NCI-H2081 (cell line): ENCODE measurements around the gene SCAMP4.

Experiments
- DNase-seq, 2 experiments: peaks; one replicate each; lab custom pipeline; 2025; lab: John Stamatoyannopoulos, UW

The SCAMP4 gene

DNA sequence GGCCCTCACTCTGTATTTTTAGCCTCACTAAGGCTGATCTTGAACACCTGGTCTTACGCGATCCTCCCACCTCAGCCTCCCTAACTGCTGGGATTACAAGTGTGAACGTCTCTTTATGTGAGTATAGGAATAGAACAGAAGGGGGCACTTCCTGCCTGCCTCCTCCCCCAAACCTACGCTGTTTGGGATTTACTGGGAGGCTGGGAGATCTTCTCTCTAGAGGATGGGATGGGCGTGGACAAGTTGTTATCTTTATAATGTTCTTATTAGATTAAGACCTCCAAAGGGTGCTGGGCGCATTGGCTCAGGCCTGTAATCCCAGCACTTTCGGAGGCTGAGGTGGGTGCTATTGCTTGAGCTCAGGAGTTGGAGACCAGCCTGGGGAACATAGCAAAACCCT is 32.9 kb downstream of the SCAMP4 start:
- no peak for DNase-seq

DNA sequence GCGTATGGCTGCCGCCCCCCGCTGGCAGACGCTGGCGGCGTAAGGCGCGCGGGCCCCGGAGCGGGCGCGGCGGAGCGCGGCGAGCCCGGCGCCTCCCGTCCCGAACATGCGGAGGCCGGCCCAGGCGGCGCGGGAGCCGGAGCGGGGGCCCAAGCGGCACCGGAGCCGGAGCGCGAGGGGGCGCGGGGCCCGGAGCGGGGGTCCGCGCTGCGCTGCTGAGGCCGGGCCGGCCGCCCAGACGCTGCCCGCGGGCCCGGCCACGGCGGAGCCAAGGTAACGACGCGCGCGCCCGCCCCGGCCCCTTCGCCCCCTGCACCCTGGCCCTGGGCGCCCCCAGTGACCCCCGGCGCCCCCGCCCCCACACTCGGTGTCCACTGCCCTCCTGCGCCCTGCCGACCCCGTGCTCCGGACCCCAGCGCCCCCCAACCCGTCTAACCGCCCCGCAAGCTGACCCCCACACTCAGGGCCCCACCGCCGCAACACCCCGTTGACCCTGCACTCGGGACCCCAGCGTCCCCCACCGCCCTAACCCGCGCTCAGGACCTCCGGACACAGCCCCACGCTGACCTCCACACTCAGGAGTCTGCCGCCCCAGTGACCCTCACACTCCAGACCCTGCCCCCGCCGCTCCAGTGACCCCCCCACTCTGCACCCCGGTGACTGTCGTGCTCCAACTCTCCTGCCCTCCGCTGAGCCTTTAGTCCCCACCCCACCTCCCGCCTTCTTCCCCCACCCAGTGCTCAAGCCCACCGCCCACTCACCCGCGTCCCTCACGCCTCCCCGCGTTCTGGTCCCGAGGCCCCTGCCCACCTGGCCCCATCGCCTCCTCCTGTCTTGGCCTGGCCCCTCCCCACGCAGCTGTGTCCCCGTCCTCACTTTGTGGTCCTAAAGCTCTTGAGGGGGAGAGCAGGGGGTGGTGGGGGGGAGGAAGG is 36.2 kb downstream of the SCAMP4 start, which contains the start of gene CSNK1G2:
Gene CSNK1G2 (plus strand): TSS at position 27 of the 932 bp plus-strand sequence. CDS start 28,601 bp downstream, outside the sequence.
- DNase-seq = no peak

DNA sequence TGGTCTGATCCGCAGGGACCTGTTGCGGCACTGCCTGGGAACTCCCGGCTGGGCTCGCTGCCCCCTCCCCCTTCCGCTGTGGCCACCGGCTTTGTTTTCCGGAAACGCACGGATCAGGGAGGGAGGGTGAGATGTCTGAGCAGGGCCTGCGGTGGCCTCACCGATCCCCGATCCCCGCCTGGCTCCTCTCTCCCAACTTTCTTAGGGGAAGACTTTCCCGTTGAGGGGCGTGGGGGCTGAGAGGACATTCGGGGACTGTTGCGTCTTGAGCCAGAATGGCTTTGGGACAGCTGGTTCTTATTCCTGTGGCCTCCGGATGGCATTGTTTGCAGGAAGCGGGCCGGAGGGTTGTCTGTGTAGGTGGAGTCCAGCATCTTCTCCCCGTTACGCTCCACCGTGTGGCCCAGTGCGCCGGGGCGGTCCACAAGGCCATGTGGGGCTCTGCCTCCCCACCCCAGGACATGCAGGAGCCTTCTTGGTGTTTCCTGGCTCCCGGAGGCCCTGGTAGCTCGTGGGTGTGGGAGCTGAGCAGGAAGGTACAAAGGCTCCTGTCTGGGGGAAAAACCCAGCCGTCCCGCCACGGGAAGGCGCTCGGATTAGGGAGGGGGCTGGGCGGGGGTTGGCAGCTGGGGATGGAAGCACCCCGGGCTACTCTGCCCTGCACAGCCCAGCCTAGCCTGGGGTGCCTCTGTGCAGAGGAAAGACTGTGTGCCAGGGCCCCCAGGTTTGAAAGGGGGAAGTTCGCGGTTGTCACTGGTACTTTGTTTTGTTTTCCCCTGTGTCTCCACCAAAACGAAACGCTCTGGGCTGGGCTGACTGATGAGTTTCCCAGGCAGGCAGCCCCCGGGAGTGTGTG is 37.1 kb downstream of the SCAMP4 start:
- DNase-seq = peak; percentile 62 to 66

DNA sequence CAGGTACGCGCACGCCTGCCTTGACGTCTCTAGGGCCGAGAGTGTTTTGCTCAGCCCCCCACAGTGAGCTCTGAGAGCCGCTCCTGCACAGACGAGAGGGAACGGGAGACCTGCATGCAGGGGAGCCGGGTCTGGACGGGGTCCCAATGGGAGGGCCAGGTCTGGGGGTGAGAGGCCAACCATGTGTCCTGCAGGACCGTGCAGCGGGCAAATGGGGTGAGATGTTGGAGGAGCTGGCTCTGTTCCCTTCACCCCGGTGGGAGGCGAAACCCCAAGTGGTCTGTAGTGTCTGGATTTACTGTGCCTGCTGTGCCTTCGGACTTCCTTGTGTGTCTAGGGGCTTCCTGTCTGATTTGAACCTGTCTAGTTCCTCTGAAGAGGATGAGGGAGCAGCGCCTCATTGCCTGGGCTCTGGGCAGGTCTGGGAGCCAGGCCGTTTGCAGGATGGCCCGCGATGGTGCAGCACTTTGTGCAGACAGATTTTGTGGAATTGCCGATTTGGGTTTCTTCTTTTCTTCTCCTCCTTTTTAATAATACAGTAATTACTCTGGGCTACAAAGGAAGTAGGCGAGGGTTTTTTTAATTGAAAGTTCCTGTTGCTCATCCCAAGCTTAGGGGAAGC is 37.8 kb downstream of the SCAMP4 start:
- DNase-seq = peak in 1 of 2 experiments; percentile 12

DNA sequence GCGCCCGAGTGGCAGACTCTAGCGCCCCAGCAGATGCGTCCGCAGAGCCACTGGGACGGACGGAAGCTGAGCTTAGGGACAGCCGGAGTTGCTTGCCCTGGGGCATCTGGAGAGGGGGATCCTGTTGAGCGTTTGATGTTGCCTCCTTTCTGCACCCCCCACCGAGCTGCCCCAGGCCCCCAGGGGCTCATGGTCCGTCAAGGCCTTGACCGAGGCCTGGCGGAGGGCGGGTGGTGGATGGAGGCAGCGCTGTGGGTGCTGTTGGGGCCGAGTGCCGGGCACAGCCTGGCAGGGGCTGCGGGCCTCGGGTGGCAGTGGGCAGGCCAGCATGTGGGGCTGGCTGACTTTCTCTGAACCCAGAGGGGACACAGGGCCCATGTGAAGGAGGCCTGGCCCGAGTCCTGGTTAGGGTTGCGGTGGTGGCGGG is 38.5 kb downstream of the SCAMP4 start:
- DNase-seq = no peak

DNA sequence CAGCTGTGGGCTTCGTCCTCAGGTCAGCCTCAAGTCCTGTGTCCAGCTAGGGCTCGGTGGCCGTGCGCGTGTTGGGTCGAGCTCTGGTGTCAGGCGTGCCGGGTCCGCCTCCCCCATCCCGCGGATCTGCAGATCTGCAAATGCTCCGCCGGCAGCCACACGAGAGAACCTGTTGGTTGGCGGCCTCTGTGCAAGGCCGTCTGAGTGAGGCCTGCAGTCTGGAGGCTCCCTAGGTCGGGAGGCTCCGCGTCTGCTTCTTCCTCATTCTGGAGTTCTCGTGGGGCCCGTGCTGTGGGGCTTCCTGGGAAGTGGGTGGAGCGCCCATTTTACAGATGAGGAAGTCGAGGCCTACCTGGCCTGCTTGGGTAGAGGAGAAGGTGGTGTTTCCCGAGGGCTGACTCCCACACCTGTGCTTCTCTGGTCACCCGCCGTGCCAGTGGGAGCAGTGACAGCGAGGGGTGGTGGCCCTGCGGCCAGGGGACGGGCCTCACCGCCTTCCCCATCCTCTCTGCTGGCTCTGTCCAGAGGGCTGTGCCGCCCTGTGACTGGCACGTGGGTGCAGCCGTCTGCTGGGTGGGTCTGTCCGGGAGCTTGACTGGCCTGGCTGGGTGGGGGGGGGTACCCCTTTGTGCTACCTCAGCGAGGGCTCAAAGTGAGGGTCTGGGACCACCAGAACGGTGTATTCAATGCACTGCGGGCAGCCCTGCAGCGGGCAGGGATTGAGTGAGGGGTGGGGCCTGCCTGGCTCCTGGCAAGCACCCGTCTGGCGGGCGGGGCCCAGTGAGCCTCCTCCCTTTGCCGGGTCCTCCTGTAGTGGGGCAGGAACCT is 39.1 kb downstream of the SCAMP4 start:
- DNase-seq = no peak

DNA sequence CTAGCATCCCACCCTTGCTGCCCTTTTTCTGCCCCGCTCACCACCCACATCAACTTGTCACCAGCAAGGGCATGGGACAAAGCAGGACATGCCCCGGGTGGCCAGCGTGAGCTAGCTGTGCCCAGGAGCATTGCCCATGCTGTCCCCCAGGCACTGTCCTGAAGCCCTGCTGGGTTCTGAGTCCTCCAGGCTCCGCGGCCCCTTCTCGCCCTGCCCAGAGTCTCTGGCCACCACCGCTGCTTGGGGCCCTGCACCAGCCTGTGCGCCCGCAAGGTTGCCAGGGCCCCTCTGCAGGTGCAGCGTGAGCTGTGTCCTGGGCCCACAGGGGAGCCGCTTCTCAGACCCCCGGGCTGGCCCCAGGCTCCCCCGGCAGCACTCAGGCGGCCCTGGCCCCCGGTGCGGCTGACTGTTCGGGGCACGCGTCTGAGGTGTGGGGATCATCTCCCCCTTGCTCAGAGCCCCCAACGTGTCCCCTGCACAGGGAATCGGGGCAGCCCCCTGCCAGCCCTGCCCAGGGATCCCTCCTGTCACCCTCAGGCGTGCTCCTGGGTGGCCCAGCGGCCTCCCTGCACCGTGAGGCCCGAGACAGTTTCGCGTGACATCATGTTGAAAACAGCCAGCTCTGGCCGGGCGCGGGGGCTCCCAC is 39.8 kb downstream of the SCAMP4 start:
- DNase-seq = no peak

DNA sequence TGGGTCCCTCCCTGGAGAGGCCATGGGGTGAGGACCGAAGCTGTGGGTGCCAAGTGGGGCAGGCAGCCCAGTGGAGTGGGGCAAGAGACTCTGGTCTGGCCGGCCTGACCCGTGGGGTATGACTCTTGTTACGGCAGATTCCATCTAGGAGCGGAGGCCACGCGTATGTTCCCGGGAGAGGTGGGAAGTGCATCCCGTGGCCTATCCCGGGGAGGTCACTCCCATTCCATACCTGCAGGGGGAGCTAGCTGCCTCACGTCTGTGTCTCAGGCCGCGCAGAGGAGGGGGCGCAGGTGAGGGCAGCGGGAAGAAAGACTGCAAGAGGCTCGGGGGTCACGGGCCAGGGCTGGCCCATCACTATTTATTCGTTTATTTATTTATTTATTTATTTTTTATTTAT is 40.7 kb downstream of the SCAMP4 start:
- DNase-seq = no peak

DNA sequence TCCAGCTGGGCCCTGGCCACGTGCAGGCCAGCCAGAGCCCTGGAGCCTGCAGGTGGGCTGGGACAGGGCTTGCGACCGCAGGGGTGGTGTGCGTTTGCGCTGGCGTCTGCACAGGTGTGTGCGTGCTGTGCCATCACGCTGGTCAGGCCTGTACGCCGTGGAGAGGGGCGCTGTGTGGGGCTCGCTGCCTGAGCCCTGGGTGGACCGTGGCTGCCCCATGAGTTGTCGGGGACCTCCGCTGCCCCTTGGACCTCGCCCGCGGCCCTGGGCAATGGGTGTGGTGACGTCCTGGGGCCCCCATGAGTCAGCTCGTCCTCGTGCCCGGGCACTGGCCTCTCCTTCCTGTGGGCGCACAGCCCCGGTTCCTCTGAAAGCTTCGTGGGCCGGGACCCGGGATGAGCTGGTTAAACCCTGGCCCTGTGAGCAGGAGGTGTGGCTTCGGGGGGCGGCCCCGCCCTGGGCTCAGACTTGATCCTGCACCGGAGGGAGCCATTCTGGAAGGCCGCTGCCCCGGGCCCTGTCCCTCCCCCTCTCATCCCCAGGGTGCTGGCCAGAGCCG is 42.5 kb downstream of the SCAMP4 start:
- DNase-seq = no peak

DNA sequence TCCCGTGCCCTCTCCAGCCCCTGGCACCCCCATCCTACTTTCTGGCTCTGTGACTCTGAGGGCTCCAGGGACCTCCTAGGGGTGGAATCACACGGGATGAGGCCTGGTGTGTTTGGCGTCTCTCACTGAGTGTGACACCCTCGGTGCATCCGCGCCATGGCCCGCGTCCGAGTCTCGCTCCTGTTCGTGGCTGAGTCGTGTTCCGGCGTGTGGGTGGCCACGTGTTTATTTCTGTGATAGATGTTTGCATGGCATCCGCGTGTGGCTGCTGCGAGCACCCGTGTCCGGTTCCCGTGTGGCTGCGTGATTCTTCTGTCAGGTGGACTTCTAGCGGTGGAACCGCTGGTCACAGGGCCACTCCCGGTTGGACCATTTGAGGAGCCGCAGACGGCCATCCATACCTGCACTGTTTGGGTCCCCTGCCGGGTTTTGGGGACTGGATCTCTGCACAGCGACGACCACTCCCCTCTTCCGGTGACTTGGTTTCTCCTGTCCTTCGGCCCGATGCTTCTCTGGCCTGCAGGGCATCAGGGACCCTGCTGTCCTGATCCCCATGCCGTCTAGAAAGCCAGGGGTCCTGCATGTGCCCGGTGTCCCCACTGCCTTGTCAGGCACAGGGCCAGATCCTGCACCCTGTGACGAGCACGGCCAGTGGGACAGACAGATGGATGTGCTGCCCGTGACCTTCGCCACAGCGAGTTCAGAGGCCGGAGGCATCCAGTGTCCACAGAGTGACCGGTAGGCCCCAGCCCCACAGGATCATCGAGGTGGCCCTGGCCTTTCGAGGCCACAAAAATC is 44.3 kb downstream of the SCAMP4 start:
- no peak for DNase-seq

DNA sequence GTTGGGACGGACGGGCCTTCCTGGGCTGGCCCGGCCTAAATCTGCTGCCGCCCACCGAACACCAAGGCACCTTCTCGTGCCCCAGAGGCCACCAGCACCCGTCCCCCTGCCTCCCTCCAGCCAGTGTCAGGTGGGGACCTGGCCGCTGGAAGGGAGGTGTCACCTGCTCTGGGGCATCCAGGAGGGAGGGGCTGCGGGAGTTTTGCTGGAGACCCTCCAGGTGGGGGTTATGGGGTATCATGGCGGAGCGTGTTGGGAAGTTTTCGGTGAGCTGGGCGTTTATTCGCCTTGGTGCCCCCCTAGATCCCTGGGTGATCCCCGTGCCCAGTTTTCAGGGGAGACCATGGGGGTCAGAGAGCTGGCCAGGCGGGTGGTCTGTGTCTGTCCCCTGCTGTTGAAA is 45.4 kb downstream of the SCAMP4 start:
- no peak for DNase-seq

DNA sequence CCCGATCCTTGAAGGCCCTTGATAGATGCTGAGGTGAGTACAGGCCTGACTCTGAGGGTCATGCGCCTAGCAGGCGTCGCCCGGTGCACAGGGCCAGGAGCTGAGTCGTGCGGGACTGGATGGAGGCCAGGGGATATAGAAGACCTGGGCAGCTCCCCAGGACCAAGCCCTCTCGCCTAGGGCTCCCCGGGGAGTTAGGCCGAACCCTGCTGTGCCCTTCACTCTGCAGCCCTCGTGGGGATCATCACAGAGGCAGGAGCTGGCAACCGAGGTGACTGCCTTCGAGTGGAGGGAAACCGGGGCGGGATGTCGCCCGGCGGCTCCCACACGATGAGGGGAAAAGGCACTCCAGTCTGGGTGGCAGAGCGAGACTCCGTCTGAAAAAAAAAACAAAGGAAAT is 47.4 kb downstream of the SCAMP4 start:
- no peak for DNase-seq

DNA sequence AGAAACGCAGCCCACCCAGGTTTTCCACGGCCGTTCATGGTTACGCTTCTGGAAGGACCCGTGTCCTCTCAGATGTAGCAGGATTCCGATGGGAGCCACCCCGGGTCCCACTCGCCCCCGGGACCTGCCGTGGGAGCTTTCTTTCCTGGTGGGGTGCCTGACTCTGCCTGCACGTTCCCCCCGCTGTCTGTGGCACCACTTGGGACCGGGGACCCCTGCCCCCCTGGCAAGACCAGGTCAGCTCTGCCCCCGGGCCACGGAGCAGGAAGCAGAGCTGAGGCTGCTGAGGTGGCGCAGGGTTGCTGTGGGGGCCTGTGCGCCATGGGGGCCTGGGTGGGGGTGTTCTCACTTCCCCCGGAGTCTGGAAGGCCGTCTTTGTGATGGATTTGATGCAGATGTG is 47.8 kb downstream of the SCAMP4 start:
- DNase-seq = no peak

DNA sequence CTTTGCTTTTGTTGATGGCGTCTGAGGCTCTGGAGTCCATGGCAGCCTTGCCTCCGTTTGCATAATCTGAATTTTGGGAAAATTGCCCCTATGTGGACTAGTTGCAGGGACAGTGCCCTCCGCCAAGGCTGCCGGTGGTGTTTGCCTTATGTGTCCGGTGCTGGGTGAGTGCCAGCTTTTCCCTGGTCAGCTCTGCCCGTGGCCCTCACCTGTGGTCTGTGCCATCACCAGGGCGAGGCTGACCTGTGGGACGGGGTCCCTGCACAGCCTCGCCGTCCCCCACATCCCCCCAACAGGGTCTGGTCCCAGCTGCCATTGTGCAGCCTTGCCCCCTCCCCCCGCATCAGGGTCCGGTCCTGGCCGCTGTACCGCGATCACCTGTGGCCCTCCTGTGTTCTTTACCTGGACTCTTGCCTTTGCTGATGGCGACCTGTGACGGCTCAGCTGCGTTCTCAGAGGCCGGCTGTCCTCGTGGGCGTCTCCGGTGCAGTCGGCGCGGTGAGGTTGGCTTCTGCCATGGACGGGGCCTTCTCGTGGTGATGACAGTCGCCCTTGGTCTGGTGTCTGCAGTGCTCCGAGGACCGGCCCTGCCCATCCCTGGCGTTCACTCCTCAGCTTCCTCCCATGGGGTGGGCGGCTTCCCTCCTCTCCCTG is 48.4 kb downstream of the SCAMP4 start:
- no peak for DNase-seq

DNA sequence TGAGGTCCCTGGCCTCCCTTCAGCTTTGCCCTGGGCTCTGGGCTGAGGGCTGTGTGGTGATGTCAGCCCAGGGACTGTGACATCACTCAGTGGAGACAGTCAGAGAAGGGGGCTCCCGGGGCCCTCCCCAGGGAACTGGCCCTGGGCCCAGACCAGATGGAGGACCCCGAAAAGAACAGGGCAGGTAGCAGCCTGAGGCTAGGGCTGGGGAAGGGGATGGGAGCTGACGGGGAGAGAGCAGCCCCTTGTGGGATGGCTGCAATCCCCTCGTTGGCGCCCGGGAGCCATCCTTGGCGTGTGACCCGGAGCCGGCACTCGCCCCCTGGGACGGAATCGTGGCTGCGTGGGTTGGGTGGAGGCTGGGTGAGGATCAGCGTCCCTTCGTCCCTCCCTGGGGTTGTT is 49.3 kb downstream of the SCAMP4 start:
- DNase-seq = no peak

DNA sequence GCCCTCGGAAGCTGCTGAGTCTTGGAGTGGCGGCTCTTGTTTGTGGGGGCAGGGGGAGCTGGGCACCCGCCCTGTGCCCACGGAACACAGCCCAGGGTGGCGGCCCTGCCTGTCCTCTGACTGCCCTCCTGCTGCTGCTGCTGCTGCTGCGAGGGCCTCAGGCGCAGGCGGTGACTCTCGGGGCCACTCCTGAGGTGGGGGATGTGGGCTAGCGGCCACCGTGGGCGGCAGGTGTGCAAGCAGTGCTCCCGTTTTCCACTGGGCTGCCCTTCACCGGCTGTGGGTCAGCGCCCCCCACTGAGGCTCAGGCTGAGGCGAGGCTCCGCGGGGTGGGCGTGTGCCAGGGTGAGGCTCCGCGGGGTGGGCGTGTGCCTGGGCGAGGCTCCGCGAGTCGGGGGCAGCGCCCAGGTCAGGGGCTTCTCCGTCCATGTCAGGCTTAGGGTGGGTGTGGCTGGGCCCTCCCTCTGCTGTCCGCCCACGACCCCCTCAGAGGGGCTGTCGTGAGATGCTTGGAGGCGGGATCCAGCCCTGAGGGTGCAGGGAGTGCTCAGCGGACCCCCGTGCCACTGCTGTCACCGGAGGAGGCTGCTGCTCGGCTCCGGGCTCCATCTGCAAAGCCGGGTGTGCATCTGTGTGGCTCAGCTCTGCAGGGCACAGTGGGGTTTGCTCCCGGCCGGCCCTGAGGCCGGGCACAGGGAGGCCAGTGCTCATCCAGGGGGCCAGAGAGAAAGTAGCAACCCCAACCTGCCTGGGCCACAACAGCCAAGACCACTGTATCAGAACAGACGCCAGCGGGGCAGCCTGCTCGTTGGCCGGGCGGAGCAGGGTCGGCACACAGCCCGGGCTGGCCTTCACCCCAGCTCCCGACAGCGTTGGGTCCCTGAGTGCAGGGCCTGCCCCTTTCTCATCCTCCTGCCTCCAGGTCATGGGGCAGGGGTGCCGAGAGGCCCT is 50.2 kb downstream of the SCAMP4 start:
- no peak for DNase-seq

DNA sequence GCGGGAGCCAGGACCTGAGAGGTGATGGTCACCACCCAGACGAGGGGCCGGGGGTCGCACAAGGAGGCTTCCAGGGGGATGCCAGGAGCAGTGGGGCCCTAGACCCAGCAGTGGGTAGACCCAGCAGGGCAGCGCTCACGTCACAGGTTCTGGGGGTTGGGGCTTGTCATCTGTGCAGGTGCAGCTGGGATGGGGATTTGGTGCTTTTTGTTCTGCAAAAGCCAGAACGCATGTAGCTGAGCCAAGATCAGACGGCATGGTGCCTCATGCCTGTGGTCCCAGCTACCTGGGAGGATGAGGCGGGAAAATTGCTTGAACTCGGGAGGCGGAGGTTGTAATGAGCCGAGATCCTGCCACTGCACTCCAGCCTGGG is 50.9 kb downstream of the SCAMP4 start:
- DNase-seq = no peak

DNA sequence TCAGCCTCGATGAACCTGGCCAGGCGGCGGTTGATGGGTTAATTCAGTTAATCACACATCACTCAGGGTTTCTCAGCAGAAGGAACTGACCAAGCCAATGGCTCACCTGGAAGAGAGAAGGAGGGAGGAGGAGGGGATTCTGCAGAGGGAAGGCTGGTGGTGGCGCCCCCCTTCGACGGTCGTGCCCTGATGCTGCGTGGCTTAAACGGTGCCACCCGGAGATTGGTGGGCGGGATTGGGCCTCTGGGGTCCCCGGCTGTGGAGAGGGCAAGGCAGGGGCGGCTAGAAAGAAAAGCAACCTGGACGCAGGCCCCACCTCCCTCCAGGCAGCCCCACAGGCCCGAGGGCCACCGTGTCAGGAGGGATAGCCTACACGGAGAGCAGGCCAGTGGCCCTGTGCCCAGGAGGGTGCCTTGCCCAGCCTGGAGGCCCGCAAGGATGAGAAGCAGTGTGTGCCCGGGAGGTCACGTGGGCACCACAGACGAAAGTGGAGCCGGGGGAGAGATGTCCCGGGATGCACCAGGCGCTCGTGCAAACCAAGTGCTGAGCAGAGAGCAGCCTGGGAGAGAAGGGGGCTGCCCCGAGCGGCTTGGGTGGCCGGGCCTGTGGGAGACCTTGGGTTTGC is 51.8 kb downstream of the SCAMP4 start:
- no peak for DNase-seq
